ENCODE measurements around the gene DHCR24.

Gene DHCR24

DNA sequence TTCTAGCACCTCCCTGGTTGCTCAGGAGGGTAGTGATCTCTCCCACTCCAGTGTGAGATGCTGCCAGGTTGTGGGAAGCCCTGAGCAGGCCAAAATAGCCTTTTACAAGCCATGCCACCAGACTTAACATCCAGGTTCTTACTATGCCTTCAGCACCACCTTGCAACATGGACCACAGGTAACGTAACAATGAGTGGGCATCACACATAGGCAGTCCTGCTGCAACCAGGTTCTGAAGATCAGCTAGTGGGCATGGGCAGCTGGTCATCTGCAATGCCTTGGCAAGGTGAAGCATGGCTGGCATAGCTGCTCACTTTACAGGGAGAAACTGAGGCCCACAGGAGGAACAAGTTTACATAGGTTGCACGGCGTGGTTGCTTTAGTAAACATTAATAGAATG lies 40.7 kb downstream of the DHCR24 start:
- Mint-ChIP-seq H3K4me1 (no peaks in the 10 kb centered on the region), H3K4me3 (no peak overlapping the region), H3K27me3 (no peaks in the 10 kb centered on the region), H3K27ac (no peak overlapping the region), H3K9me3 (no peaks in the 10 kb centered on the region), H3K36me3 (peaks cover 12% of the 10 kb centered on the region)

DNA sequence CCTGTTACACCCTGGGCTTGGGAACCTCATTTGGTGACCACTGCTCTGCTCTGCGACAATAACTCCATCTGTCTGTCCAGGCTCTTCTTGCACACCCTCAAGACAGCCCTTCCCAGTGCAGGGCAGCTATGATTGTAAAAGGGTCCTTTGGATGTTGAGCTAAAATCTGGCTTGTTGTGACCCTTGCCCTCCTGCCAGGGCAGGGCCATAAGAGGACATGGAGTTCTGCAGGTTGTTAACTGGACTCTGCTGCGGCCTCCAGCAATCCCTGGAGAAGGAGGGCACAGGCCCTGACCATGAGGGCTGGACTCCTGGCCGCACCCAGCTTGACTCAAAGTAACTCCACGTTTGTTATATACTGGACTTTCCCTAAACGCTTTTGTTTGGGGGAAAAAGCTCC lies 41.2 kb downstream of the DHCR24 start:
- Mint-ChIP-seq H3K4me1 (no peaks in the 10 kb centered on the region), H3K9me3 (no peaks in the 10 kb centered on the region), H3K4me3 (no peak overlapping the region), H3K27me3 (no peaks in the 10 kb centered on the region), H3K36me3 (peaks cover 12% of the 10 kb centered on the region), H3K27ac (no peak overlapping the region)

DNA sequence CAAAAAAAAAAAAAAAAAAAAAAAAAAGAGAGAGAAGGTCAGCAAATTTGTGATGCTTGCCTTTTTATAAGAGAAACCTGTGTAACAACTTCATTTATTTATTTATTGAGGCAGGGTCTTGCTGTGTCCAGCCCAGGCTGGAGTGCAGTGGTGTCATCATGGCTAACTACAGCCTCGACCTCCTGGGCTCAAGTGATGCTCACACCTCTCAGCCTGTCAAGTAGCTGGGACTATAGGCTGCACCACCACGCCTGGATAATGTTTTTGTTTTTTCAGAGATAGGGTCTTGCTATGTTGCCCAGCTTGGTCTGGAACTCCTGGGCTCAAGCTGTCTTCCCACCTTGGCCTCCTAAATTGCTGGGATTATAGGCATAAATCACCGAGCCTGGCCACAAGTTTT lies 42.4 kb downstream of the DHCR24 start:
- Mint-ChIP-seq H3K27me3 (no peaks in the 10 kb centered on the region), H3K4me3 (no peak overlapping the region), H3K36me3 (peaks cover 4% of the 10 kb centered on the region), H3K9me3 (no peaks in the 10 kb centered on the region), H3K27ac (no peak overlapping the region), H3K4me1 (no peaks in the 10 kb centered on the region)

DNA sequence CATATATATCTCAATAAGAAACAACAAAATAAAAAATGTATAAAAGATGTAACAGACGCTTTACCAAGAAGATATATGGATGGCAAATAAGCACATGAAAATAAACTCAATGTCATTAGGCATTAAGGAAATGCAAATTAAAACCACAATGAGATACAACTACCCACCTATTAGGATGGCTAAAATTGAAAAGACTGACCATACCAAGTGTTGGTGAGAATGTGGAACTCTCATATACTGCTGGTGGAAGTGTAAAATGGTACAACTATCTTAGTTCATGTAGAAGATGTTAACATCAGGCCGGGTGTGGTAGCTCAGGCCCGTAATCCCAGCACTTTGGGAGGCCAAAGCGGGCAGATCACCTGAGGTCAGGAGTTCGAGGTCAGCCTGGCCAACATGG lies 43.5 kb downstream of the DHCR24 start:
- Mint-ChIP-seq H3K36me3 (peaks cover 4% of the 10 kb centered on the region), H3K4me3 (no peak overlapping the region), H3K27ac (no peak overlapping the region), H3K27me3 (no peaks in the 10 kb centered on the region), H3K9me3 (no peaks in the 10 kb centered on the region), H3K4me1 (no peaks in the 10 kb centered on the region)

DNA sequence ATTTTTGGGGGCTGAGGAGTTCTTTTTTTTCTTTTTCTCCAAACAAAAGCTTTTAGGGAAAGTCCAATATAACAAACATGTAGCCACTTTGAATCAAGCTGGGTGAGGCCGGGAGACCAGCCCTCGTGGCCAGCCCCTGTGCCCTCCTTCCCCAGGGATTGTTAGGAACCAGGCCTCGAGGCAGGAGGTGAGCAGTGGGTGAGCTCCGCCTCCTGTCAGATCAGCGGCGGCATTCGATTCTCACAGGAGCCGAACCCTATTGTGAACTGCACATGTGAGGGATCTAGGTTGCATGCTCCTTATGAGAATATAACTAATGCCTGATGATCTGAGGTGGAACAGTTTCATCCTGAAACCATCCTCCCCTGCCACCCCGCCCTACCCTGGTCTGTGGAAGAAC lies 44.0 kb downstream of the DHCR24 start:
- H3K4me1 Mint-ChIP-seq: no peaks in the 10 kb centered on the region
- peaks cover 4% of the 10 kb centered on the region for H3K36me3 Mint-ChIP-seq
- no peaks in the 10 kb centered on the region for H3K27me3 Mint-ChIP-seq
- H3K9me3 Mint-ChIP-seq: no peaks in the 10 kb centered on the region
- no peak overlapping the region for H3K4me3 Mint-ChIP-seq
- H3K27ac Mint-ChIP-seq: no peak overlapping the region

DNA sequence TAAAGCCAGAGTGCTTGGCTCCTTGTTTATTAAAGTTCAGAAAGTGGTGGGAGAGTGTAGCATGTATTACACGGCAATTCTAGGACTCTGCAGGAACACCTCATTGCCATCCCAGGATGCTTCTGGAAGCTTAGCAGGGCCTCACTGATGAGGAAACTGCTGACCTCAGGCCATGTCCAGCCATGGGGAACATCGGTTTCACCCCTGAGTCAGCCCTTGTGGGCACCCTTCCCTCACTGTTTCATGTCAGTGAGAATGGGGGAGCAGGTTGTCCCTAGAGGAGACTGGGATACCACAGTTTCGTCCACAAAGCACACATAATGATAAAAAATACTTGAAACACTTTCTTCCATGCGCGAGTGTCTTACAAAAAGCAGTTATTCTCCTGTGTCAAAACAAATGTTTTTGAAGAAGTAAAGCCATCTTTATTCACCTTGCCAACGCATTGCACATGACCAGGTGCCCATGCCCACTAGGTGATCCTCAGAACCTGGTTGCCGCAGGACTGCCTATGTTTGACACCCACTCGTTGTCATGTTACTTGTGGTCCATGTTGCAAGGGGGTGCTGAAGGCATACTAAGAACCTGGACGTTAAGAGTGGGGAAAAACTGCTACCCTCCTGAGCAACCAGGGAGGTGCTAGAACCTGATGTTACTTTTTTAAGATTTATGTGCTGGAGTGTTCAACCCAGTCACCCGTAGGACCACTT lies 44.6 kb downstream of the DHCR24 start:
- Mint-ChIP-seq H3K27me3 (no peaks in the 10 kb centered on the region), H3K27ac (no peak overlapping the region), H3K4me3 (no peak overlapping the region), H3K9me3 (no peaks in the 10 kb centered on the region), H3K36me3 (peaks cover 4% of the 10 kb centered on the region), H3K4me1 (no peaks in the 10 kb centered on the region)

DNA sequence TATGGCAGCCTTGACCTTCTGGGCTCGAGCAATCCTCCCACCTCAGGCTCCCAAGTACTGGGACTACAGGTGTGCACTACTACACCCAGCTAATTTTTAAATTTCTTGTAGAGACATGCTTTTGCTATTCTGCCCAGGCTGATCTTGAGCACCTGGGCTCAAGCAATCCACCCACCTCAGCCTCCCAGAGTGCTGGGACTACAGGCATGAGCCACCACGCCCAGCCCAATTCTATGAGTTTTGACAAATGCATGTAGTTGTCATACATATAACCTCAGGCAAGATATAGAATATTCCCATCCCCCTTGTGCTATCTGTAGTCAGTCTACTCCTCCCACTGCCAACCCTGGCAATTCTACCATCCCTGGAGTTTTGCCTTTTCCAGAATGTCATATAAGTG lies 47.2 kb downstream of the DHCR24 start:
- Mint-ChIP-seq H3K27ac (no peak overlapping the region), H3K4me1 (no peaks in the 10 kb centered on the region), H3K9me3 (no peaks in the 10 kb centered on the region)

DNA sequence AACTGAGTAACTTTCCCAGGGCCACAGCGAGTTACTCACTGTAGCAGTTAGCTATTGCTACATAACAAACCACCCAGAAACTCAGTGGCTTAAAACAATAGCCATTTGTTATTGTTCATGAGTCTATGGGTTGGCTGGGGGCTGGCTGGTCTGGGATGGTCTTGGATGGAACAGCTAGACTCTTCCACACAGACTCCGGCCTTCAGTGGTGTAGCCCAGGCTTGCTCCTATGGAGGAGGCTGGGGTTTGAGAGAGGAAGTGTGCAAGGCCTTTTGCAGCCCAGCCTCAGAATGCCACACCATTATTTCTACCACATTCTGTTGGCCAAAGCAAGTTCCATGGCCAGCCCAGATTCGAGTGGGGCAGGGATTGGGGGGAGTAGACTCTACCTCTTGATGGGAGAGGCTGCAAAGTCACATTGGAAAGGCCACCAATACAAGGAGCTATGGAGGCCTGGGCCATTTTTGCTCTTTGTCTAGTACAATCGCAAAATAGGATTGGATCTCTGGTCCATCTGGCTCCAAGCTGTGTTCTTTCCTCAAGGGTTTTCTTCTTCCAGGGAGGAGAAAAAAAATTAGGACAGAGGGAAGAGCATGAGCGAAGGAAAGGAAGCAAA lies 48.3 kb downstream of the DHCR24 start:
- Mint-ChIP-seq H3K27ac (no peak overlapping the region), H3K4me1 (no peaks in the 10 kb centered on the region), H3K9me3 (no peaks in the 10 kb centered on the region), H3K4me3 (no peak overlapping the region), H3K36me3 (peaks cover 4% of the 10 kb centered on the region), H3K27me3 (no peaks in the 10 kb centered on the region)

More for the DNA sequence above, 47.2 kb downstream of the DHCR24 start:
- Mint-ChIP-seq H3K36me3 (peaks cover 4% of the 10 kb centered on the region), H3K27me3 (no peaks in the 10 kb centered on the region), H3K4me3 (no peak overlapping the region)

DNA sequence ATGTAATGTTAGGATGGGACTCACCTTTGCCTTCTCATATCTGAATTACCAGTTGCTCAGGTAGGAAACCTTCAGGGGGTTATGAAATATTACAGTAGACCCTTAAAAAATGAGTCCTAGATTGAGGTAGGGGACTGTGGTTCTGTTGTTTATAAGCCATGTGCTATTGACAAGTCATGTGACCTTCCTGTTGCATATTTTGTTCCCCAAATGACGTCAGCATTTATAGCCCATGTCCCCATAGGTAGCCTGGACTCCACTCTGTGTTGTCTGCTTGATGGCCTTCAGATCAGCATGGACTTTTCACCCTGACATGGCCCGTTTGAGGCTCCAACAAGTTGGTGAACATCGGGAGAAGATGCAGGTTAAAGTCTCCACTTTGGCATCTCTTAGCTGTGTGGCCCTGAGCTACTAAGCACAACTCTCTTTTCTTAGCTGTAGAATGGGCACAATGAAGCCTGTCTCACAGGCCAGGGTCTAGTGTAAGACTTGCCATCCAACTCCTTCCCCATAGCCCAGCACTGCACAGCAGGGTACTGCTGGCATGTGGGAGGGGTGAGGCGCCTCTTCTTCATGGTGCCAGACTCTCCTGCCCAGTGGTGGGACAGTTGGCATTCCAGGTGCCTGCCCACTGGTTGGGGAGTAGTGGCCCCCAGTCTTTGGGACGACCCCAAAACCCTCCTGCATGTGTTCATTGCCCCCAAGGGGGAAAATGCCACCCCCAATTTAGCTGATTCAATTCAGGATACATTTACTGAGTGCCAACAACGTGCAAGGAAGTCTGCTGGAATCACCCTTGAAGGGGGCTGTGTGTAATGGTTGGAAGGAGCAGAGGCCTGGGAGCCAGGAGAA lies 49.8 kb downstream of the DHCR24 start:
- Mint-ChIP-seq H3K9me3 (no peaks in the 10 kb centered on the region), H3K36me3 (peaks cover 1% of the 10 kb centered on the region), H3K4me3 (no peak overlapping the region), H3K4me1 (no peaks in the 10 kb centered on the region), H3K27ac (no peak overlapping the region), H3K27me3 (no peaks in the 10 kb centered on the region)

DNA sequence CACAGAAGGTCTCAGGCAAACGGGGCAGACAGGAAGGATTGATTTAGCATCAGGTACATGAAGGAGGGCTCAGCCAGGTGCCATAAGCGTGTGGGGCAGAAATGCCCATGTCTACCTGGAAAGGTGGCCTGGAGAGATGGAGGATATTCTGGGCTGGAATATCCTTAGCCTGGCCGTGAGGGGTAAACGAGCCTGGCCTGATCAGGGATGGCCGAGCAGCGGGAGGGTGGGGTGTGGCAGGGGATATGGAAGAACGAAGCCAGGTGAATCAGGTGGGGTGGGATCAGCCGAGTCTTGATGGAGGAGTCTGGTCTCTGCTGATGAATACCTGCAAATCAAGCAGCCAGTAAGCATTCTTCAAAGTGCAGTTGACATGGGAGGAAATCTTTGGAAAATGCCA lies 50.4 kb downstream of the DHCR24 start:
- no peak overlapping the region for H3K4me3 Mint-ChIP-seq
- H3K36me3 Mint-ChIP-seq: peaks cover 2% of the 10 kb centered on the region
- no peaks in the 10 kb centered on the region for H3K4me1 Mint-ChIP-seq
- no peaks in the 10 kb centered on the region for H3K9me3 Mint-ChIP-seq
- H3K27me3 Mint-ChIP-seq: no peaks in the 10 kb centered on the region
- no peak overlapping the region for H3K27ac Mint-ChIP-seq

DNA sequence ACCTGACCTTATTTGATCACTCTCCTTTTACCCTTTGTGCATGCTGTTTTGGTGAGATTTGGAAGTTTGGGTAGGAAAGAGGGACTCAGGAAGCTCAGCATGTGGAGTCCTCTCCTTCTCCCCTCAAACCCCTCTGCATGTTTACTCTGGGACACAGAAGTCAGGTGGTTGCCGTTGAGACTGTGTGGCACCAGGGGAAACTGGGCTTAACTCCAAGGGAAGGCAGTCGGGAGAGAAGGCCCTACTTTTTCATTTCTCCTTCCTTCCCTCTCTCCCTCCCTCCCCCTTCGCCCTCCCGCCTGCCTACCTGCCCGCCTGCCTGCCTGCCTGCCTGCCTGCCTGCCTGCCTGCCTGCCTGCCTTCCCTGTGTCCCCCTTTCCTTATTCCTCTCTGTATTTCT lies 51.0 kb downstream of the DHCR24 start:
- Mint-ChIP-seq H3K4me1 (no peaks in the 10 kb centered on the region), H3K27me3 (no peaks in the 10 kb centered on the region), H3K36me3 (peaks cover 5% of the 10 kb centered on the region), H3K27ac (no peak overlapping the region), H3K9me3 (peaks cover 2% of the 10 kb centered on the region), H3K4me3 (no peak overlapping the region)

DNA sequence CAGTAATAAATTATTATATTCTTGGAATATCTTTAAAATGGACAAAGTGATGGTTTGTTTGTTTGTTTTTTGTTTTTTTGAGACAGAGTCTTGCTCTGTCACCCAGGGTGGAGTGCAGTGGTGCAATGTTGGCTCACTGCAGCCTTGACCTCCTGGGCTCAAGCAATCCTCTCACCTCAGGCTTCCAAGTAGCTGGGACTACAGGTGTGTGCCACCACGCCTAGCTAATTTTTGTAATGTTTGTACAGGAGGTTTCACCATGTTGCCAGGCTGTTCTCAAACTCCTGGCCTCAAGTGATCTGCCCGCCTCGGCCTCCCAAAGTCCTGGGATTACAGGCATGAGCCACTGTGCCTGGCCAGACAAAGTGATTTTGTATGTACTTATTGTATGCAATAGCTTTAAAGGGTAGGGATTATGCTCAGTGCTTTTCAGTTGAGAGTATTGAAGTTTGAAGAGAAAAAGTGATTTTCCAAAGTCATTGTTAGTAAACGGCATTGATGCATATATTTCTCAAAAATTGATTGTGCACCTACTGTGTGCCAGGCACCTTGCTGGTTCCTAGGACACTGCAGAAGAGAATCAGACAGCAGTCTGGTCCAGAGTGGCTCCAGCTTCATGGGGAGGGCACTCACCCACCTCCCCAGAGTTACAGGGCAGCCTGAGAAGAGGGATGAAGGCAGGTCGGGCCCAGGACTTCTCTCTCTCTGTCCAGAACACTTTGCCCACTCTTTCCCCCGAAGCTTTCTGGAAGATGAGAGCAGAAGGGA lies 51.7 kb downstream of the DHCR24 start:
- Mint-ChIP-seq H3K4me3 (no peak overlapping the region), H3K27ac (no peak overlapping the region), H3K36me3 (peaks cover 10% of the 10 kb centered on the region), H3K4me1 (no peaks in the 10 kb centered on the region), H3K27me3 (peaks cover 2% of the 10 kb centered on the region), H3K9me3 (peaks cover 7% of the 10 kb centered on the region)

DNA sequence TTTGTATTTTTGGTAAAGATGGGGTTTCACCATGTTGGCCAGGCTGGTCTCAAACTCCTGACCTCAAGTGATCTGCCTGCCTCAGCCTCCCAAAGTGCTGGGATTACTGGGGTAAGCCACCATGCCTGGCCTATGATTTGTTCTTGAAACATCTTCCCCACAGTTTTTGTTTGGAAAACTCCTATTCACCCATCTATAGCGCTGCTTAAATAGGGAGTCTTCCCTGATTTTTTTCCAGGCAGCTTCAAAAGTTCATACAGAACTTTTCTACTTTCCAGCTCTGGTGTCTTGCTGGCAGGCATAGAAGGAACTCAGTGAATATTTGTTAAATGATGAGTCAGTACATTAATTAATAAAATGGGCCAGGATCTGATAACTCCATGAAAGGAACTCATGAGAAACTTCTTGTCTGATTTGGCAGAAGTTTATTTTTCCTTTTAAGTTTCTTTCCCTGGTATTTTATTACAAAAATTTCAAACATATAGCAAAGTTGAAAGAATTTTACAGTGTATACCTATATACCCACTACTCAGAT lies 52.9 kb downstream of the DHCR24 start:
- H3K4me1 Mint-ChIP-seq: no peaks in the 10 kb centered on the region
- H3K36me3 Mint-ChIP-seq: peaks cover 12% of the 10 kb centered on the region
- peaks cover 7% of the 10 kb centered on the region for H3K9me3 Mint-ChIP-seq
- peaks cover 2% of the 10 kb centered on the region for H3K27me3 Mint-ChIP-seq
- no peak overlapping the region for H3K27ac Mint-ChIP-seq
- H3K4me3 Mint-ChIP-seq: no peak overlapping the region

DNA sequence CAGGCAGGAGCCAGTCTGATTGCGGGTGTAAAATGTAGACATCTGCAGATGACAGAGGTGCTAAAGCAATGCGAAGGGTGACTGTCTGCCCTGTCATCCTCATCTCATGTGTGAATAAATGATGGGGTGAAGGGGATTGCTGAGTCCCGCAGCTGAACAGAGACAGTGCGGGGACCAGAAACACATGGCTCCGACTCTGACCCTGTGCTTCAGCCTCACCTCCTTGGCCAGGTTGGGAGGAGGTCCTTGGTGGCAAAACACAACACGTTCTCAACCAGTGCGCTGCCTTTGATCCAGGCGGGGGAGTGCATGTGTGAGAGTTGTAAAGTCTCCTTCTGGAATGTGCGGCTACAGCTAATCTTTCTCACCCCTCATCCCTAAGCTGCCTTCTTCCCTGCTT lies 53.9 kb downstream of the DHCR24 start:
- Mint-ChIP-seq H3K36me3 (peaks cover 15% of the 10 kb centered on the region), H3K27ac (no peak overlapping the region), H3K4me1 (no peaks in the 10 kb centered on the region), H3K27me3 (peaks cover 2% of the 10 kb centered on the region), H3K4me3 (no peak overlapping the region), H3K9me3 (peaks cover 7% of the 10 kb centered on the region)

DNA sequence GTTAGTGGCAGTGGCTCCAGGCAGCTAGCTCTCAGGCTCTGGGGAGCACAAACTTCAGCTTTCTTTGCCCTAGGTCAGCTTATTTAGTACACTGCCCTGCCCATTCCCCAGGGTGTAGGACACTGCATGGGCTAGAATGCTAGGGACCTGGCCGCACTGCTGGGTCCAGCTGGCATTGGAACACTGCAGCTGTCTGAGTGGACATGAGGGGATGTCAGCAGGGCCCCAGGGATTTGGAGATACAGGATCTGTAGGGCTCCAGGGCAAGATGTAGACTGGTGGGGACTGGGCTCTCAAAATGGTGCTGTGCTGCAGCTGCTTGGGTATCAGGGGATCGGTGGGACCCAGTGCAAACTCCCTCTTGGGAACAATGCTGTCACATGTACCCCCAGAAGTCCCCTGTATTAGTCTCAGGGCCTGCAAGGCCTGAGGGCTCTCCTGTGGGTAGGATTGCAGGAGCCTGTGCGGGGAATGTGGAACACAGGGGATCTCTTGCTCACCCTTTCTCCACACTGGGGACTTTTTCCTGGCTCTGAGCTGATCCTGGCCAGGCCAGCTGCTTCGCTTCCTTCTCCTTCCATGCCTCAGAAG lies 60.7 kb downstream of the DHCR24 start:
- no peak overlapping the region for H3K4me3 Mint-ChIP-seq
- H3K27me3 Mint-ChIP-seq: peaks cover 4% of the 10 kb centered on the region
- H3K27ac Mint-ChIP-seq: no peak overlapping the region
- no peaks in the 10 kb centered on the region for H3K4me1 Mint-ChIP-seq
- H3K9me3 Mint-ChIP-seq: peaks cover 17% of the 10 kb centered on the region
- H3K36me3 Mint-ChIP-seq: peaks cover 36% of the 10 kb centered on the region

Measured in activated naive CD4-positive, alpha-beta T cell treated with anti-CD3 and anti-CD28 coated beads, Interleukin-2, amount 50 U/mL, for 24 hours (primary cell).